Lower lobe of right lung (tissue), 2 donors: Measurements from ENCODE around the gene XIRP2. TPM values are rescaled to one million over a fixed set of nuclear protein-coding genes. Genes with fewer than 3 reads are reported as not detected.

Source experiments
- ATAC-seq, 2 donors: fragments of 200-7000 bp; cut with Tn5 transposase; one replicate each; pipeline ENCODE4 v1.9.1; 2020 to 2022; ENCODE audit warnings: mild to moderate bottlenecking in 2 of 2, moderate library complexity in 2 of 2
- DNase-seq: peaks from one replicate; pipeline ENCODE4 v3.0.0-alpha.2; 2020
- H3K27ac ChIP-seq: fragments of 200-600 bp; one replicate; pipeline ENCODE4 v1.8.0; 2022
- H3K27me3 ChIP-seq: fragments of 200-600 bp; one replicate; pipeline ENCODE4 v1.8.0; 2022; ENCODE audit warnings: low read depth
- H3K36me3 ChIP-seq: fragments of 200-600 bp; one replicate; pipeline ENCODE4 v1.8.0; 2022; ENCODE audit warnings: mild to moderate bottlenecking
- H3K4me1 ChIP-seq: fragments of 200-600 bp; one replicate; pipeline ENCODE4 v1.8.0; 2022
- H3K4me3 ChIP-seq: fragments of 200-600 bp; one replicate; pipeline ENCODE4 v1.8.0; 2022; ENCODE audit warnings: mild to moderate bottlenecking
- H3K9me3 ChIP-seq: fragments of 200-600 bp; one replicate; pipeline ENCODE4 v1.8.0; 2022
- intact Hi-C: fragments of 100-400 bp; cut with DNase I; formaldehyde crosslinking; loops from one replicate; pipeline ENCODE4 v1.11.0; 2022
- total RNA-seq: library from RNA; stranded (reverse); fragmentation: NEBNext Ultra II Directional; extraction: Animal tissue kit (Norgen Biotek cat#: 25700); gene quantifications from one replicate; pipeline ENCODE4 v1.2.1, GENCODE V29; 2021
- TF ChIP-seq, protein P1 (sequence below): fragments of 200-600 bp; IDR thresholded peaks from one replicate; pipeline ENCODE4 v1.8.0; 2022; ENCODE audit warnings: antibody characterized with exemption, mild to moderate bottlenecking
- donor health status: DM: no; HTN: yes; CAD: no; lungs with severe emphysema.

XIRP2 gene
- total RNA-seq, 1 donor from 2014 or later, result 0.18 TPM

DNA sequence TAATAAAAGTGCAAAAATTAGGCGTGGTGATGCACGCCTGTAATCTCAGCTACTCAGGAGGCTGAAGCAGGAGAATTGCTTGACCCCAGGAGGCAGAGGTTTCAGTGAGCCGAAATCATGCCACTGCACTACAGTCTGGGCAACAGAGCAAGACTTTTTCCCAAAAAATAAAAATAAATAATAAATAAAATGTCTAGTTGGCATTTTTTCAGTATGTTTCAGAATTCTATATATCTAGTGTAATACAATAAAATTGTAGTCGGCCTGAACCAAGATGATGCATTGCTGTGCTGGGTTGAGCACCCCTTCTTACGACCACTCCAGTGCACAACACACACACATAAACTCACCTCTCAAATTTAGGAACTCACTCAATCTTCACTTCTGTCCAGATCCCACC is 108.2 kb downstream of the XIRP2 start:
- ATAC-seq, result no peak
- H3K27me3 ChIP-seq, result no peaks in the 10 kb centered on the region
- TF ChIP-seq, protein P1, sequence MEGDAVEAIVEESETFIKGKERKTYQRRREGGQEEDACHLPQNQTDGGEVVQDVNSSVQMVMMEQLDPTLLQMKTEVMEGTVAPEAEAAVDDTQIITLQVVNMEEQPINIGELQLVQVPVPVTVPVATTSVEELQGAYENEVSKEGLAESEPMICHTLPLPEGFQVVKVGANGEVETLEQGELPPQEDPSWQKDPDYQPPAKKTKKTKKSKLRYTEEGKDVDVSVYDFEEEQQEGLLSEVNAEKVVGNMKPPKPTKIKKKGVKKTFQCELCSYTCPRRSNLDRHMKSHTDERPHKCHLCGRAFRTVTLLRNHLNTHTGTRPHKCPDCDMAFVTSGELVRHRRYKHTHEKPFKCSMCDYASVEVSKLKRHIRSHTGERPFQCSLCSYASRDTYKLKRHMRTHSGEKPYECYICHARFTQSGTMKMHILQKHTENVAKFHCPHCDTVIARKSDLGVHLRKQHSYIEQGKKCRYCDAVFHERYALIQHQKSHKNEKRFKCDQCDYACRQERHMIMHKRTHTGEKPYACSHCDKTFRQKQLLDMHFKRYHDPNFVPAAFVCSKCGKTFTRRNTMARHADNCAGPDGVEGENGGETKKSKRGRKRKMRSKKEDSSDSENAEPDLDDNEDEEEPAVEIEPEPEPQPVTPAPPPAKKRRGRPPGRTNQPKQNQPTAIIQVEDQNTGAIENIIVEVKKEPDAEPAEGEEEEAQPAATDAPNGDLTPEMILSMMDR, result no peak
- intact Hi-C loops, result no loop called here
- H3K36me3 ChIP-seq, result no peaks in the 10 kb centered on the region
- no peak overlapping the region for H3K27ac ChIP-seq
- no peaks in the 10 kb centered on the region for H3K9me3 ChIP-seq
- H3K4me3 ChIP-seq, result no peak overlapping the region
- DNase-seq, result no peak
- no peaks in the 10 kb centered on the region for H3K4me1 ChIP-seq

DNA sequence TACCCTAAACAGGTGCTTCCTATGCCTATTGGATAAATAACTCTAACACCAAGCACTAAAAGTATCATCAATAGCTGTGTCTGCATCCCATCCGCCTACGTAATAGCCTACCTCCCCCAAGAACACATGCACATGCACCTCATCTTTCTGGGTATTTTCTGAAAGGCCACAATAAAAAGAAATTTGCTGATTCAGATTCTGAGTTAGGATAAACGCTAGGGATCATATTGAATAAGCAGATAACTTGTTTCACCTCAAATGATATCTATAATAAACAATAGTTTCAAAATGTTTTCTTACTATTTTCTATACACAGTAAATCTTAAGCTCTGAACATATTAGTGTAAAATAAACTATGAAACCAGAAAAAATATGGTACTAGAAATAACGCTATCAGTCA is 112.9 kb downstream of the XIRP2 start:
- DNase-seq, result no peak
- H3K36me3 ChIP-seq, result no peaks in the 10 kb centered on the region
- H3K27ac ChIP-seq, result no peak overlapping the region
- no peak overlapping the region for H3K4me3 ChIP-seq
- no peaks in the 10 kb centered on the region for H3K27me3 ChIP-seq
- no peaks in the 10 kb centered on the region for H3K9me3 ChIP-seq
- ATAC-seq, result no peak
- intact Hi-C loops, result no loop called here
- H3K4me1 ChIP-seq, result no peaks in the 10 kb centered on the region
- TF ChIP-seq, protein P1, result no peak

DNA sequence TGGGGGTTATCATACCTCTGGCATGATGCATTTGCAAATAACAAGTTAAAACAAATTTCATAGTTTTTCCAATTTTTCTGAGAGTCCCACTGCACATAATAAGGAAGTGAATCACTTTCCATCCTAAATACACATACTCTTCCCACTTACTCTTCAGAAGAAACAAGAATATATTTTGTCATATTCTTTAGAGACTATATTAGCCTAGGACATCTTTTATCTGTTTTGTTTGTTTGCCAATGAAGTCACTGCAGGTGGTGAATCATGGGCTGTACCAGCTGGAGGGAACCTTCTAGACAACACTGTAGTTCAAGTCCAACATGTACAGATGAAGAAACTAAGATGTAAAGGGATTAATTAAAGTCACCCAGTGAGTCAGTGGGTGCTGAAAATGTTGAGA is 116.8 kb downstream of the XIRP2 start:
- Histone ChIP-seq H3K27me3 (no peaks in the 10 kb centered on the region), H3K9me3 (no peaks in the 10 kb centered on the region), H3K36me3 (no peaks in the 10 kb centered on the region), H3K4me3 (no peak overlapping the region), H3K27ac (no peak overlapping the region), H3K4me1 (no peaks in the 10 kb centered on the region)
- intact Hi-C loops, result no loop called here
- DNase-seq (no peak), ATAC-seq (no peak)
- TF ChIP-seq, protein P1, result no peak

DNA sequence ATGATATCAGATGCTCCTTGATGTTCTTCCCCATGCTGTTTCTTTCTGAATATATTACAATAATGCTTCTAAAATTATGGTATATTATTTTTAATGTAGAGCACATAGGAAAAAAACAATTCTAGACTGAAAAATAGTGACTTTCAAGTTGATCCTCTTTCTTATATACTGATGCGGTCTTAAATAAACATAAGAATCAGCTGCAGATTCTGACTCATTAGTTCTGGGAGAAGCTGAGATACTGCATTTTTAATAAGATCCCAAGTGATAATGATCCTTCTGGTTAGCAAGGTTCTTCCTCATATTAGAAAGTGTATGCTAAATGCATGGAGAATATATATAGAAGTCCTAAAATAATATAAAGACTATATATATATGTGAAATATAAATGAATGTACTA is 124.9 kb downstream of the XIRP2 start:
- ATAC-seq (no peak), DNase-seq (no peak)
- Histone ChIP-seq H3K9me3 (no peaks in the 10 kb centered on the region), H3K4me1 (no peaks in the 10 kb centered on the region), H3K27me3 (no peaks in the 10 kb centered on the region), H3K36me3 (no peaks in the 10 kb centered on the region), H3K27ac (no peak overlapping the region), H3K4me3 (no peak overlapping the region)
- intact Hi-C loops, result no loop called here
- TF ChIP-seq, protein P1, result no peak

DNA sequence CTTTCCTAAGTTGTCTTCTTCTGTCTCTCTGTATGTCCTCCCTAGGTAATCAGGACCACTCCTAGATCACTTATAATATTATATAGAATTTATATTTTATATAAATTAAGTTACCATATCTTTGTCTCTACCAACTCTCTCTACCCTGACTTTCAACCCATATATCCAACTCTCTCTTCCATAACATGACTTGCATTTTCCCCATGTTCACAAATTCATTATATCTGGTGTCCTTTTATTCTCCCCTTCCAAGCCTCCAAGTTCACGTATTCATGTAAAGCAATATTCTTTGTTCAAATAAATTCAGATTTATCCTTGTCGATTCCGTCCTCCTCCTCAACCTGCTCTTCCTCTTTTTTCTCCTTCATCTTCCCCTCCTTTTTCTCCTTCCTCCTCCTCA is 127.5 kb downstream of the XIRP2 start:
- intact Hi-C loops, result no loop called here
- Histone ChIP-seq H3K4me1 (no peaks in the 10 kb centered on the region), H3K27me3 (no peaks in the 10 kb centered on the region), H3K4me3 (no peak overlapping the region), H3K27ac (no peak overlapping the region), H3K36me3 (no peaks in the 10 kb centered on the region), H3K9me3 (no peaks in the 10 kb centered on the region)
- TF ChIP-seq, protein P1, result no peak
- DNase-seq (no peak), ATAC-seq (no peak)

DNA sequence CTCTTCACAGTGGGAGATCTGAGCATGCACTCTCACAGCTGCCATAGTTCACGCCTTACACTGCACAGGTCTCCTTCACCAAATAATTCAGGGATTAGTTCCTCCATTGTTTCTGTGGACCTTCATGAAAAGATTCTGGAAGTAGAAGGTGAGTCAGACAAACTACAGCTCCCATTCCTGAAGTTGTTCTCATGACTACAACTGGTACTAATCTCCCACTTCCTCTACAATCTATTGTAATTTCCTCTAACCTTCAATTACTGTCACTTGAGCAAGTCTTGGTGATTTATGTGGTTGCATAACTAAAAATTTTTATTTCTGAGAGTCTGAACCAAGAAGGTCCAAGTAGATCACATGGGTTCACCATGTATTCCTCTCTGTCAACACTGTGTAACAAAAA is 128.7 kb downstream of the XIRP2 start:
- TF ChIP-seq, protein P1, result no peak
- Histone ChIP-seq H3K4me3 (no peak overlapping the region), H3K9me3 (no peaks in the 10 kb centered on the region), H3K4me1 (no peaks in the 10 kb centered on the region), H3K27ac (no peak overlapping the region), H3K27me3 (no peaks in the 10 kb centered on the region), H3K36me3 (no peaks in the 10 kb centered on the region)
- ATAC-seq (no peak), DNase-seq (no peak)
- intact Hi-C loops, result no loop called here
